Glutamatergic neuron (in vitro differentiated cells): ENCODE data around the gene LRRC51. TPM values are rescaled to one million over a fixed set of nuclear protein-coding genes. Genes with fewer than 3 reads are reported as not detected.
"Not testable (repeated sequence)": the region's sequence is repeated elsewhere in the genome, so short reads cannot be mapped to it uniquely, and the experiment has no call there.

ENCODE experiments used
- DNase-seq: peaks from one replicate; pipeline ENCODE4 v3.0.0; 2022
- H3K27ac Mint-ChIP-seq: one replicate; pipeline ENCODE4 v1.8.0; 2020; ENCODE audit warnings: mild to moderate bottlenecking, mixed read lengths, inconsistent platforms; ENCODE audit not compliant: unreplicated experiment
- H3K27me3 Mint-ChIP-seq: one replicate; pipeline ENCODE4 v1.8.0; 2020; ENCODE audit warnings: mild to moderate bottlenecking, moderate library complexity, mixed read lengths, inconsistent platforms; ENCODE audit not compliant: unreplicated experiment
- H3K36me3 Mint-ChIP-seq: one replicate; pipeline ENCODE4 v1.8.0; 2020; ENCODE audit warnings: mild to moderate bottlenecking, mixed read lengths, inconsistent platforms; ENCODE audit not compliant: unreplicated experiment
- H3K4me1 Mint-ChIP-seq: one replicate; pipeline ENCODE4 v1.8.0; 2020; ENCODE audit warnings: mild to moderate bottlenecking, low read depth, mixed read lengths, inconsistent platforms; ENCODE audit not compliant: unreplicated experiment
- H3K4me3 Mint-ChIP-seq: one replicate; pipeline ENCODE4 v1.8.0; 2020; ENCODE audit warnings: mild to moderate bottlenecking, mixed read lengths, inconsistent platforms; ENCODE audit not compliant: unreplicated experiment
- H3K9me3 Mint-ChIP-seq: one replicate; pipeline ENCODE4 v1.8.0; 2020; ENCODE audit warnings: mild to moderate bottlenecking, moderate library complexity, mixed read lengths, inconsistent platforms; ENCODE audit not compliant: unreplicated experiment
- microRNA-seq: library from miRNA; unstranded; fragments of <30 nt; microRNA quantifications from one replicate; pipeline ENCODE4, GENCODE V29; 2020; ENCODE audit not compliant: unreplicated experiment
- total RNA-seq: library from RNA; stranded (reverse); fragmentation: NEBNext Ultra II Directional; extraction: Animal tissue kit (Norgen Biotek cat#: 25700); gene quantifications from one replicate; pipeline ENCODE4 v1.2.1, GENCODE V29; 2021; ENCODE audit not compliant: unreplicated experiment
- TF ChIP-seq, protein P1 (sequence below): fragments of 200-600 bp; sonication (generic); IDR thresholded peaks from one replicate; pipeline ENCODE4 v1.5.0; 2021; ENCODE audit not compliant: partially characterized antibody, unreplicated experiment

The LRRC51 gene
- total RNA-seq, 1 donor from 2014 or later: 8.3 TPM

DNA sequence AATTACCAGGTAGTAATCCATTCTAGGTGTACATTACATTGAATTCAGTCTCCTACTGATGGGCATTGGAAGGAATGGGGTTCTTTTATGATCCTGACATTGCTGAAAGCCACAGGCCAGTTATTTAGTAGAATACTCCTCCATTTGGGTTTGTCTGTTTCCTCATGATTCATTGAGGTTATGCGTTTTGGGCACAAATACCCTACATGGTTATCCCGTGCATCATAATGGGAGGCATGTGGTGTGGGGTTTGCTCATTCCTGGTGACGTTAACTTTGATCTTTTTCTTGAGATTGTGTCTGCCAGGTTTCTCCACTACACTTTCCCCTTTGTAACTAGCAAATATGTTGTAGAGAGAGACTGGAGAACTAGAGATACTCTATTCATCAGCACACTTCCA, 60.4 kb downstream of the LRRC51 start:
- H3K27ac Mint-ChIP-seq: no peak overlapping the region
- peaks cover 2% of the 10 kb centered on the region for H3K27me3 Mint-ChIP-seq
- TF ChIP-seq, protein P1, sequence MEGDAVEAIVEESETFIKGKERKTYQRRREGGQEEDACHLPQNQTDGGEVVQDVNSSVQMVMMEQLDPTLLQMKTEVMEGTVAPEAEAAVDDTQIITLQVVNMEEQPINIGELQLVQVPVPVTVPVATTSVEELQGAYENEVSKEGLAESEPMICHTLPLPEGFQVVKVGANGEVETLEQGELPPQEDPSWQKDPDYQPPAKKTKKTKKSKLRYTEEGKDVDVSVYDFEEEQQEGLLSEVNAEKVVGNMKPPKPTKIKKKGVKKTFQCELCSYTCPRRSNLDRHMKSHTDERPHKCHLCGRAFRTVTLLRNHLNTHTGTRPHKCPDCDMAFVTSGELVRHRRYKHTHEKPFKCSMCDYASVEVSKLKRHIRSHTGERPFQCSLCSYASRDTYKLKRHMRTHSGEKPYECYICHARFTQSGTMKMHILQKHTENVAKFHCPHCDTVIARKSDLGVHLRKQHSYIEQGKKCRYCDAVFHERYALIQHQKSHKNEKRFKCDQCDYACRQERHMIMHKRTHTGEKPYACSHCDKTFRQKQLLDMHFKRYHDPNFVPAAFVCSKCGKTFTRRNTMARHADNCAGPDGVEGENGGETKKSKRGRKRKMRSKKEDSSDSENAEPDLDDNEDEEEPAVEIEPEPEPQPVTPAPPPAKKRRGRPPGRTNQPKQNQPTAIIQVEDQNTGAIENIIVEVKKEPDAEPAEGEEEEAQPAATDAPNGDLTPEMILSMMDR: no peak
- H3K4me1 Mint-ChIP-seq: no peaks in the 10 kb centered on the region
- no peak overlapping the region for H3K4me3 Mint-ChIP-seq
- H3K9me3 Mint-ChIP-seq: peaks cover 1% of the 10 kb centered on the region
- no peaks in the 10 kb centered on the region for H3K36me3 Mint-ChIP-seq
- DNase-seq: no peak

DNA sequence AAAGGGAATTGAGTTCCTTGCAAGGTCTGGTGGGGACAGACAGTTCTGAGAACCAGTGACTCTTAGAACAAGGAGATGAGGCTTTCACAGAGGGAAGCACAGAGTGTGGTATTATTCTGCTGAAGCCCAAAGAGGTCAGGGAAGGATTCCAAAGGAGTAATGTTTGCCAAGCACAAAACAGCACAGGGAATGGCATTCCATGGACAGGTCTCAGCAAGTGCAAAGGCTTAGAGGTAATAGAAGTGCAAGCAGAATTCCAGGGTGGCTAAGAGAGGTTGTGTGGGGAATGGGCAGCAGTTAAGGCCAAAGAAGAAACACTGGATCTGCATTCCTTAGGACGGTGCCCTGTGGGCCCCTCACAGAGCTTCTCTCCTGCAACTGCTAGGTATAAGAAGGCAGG, 61.4 kb downstream of the LRRC51 start:
- H3K27ac Mint-ChIP-seq: not testable (repeated sequence)

DNA sequence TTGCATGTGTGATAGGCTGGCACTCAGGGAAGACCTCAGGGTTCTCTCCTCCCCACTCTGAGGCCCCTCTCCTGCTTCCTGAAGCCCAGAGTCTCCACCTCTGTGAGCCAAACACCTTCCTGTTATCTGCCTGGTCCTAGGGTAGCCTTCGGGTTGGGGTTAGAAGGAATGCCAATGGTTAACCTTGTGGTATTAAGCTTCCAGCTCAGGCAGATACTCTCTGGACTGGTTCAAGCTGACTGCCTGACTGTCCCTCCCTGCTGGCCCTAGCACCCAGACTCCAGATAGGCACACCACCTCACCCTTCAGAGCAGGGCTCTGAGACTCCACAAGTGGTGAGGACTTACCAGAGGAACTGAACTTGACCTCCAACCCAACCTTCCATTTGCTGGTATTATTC, 61.9 kb downstream of the LRRC51 start:
- not testable (repeated sequence) for H3K9me3 Mint-ChIP-seq, H3K4me3 Mint-ChIP-seq, DNase-seq, H3K27ac Mint-ChIP-seq, H3K4me1 Mint-ChIP-seq, H3K27me3 Mint-ChIP-seq, H3K36me3 Mint-ChIP-seq

More for the DNA sequence above, 61.4 kb downstream of the LRRC51 start:
- H3K36me3 Mint-ChIP-seq, H3K9me3 Mint-ChIP-seq, DNase-seq, H3K27me3 Mint-ChIP-seq, H3K4me3 Mint-ChIP-seq, H3K4me1 Mint-ChIP-seq: not testable (repeated sequence)

DNA sequence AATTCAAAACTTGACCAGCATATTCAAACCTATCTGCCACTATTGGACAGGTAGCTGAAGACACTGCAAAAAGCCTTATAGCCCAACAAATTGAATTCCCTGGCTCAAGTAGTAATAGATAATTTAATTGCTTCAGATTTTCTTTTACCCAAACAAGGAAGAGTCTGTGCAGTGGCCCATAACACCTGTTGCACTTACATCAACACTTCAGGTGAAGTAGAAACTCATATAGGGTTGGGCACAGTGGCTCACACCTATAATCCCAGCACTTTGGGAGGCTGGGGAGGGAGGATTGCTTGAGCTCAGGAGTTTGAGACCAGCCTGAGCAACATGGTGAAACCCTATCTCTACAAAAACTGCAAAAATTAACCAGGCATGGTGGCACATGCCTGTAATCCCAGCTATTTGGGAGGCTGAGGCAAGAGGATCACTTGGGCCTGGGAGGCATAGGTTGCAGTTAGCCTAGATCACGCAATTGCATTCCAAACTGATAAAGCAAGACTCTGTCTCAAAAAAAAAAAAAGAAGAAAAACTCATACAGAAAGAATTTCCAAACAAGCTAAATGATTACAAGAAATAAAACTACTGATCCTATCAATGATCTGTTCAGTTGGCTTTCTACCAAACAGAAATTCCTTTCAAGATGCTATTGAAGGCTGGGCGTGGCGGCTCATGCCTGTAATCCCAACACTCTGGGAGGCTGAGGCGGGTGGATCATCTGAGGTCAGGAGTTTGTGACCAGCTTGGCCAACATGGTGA, 64.3 kb downstream of the LRRC51 start:
- Mint-ChIP-seq H3K4me3 (no peak overlapping the region), H3K9me3 (no peaks in the 10 kb centered on the region), H3K27me3 (no peaks in the 10 kb centered on the region), H3K36me3 (no peaks in the 10 kb centered on the region), H3K4me1 (no peaks in the 10 kb centered on the region), H3K27ac (no peak overlapping the region)
- no peak for DNase-seq
- TF ChIP-seq, protein P1: no peak

Small RNA genes lying within 50 kb of the gene (microRNA-seq; reads per million reads assigned to microRNA genes)
- gene MIR3165: 0.55 reads per million

Other genes with a start within 250 kb of the LRRC51 start
- gene DEFB108B, start 247.7 kb upstream of the LRRC51 start, total RNA-seq: not detected
- gene DEFB131B, start 202.4 kb upstream of the LRRC51 start, total RNA-seq: not detected
- 7.6 TPM for gene XNDC1N, start 152.3 kb upstream of the LRRC51 start, total RNA-seq
- gene RNF121, start 151.8 kb upstream of the LRRC51 start, total RNA-seq: 40.4 TPM
- 13.1 TPM for gene IL18BP, start 81.9 kb upstream of the LRRC51 start, total RNA-seq
- 207 TPM for gene NUMA1, start 308 bp upstream of the LRRC51 start, total RNA-seq
- 68.3 TPM for gene LAMTOR1, start 22.4 kb downstream of the LRRC51 start, total RNA-seq
- gene TOMT, start 25.1 kb downstream of the LRRC51 start, total RNA-seq: not detected
- gene ANAPC15, start 31.8 kb downstream of the LRRC51 start, total RNA-seq: 31.9 TPM
- not detected for gene FOLR3, start 54.9 kb downstream of the LRRC51 start, total RNA-seq
- not detected for gene FOLR1, start 111.3 kb downstream of the LRRC51 start, total RNA-seq
- gene FOLR2, start 135.9 kb downstream of the LRRC51 start, total RNA-seq: not detected
- gene INPPL1, start 143.9 kb downstream of the LRRC51 start, total RNA-seq: 62.8 TPM
- gene PHOX2A, start 163.3 kb downstream of the LRRC51 start, total RNA-seq: 12.0 TPM